IMR-90 (cell line): ENCODE results near the gene MYH3. TPM values are rescaled to one million over a fixed set of nuclear protein-coding genes. Genes with fewer than 3 reads are reported as not detected.

Source experiments
- ATAC-seq: fragments of 200-7000 bp; cut with Tn5 transposase; 2 replicates; pipeline ENCODE4 v1.9.1; 2020; ENCODE audit warnings: low read depth, mild to moderate bottlenecking, moderate library complexity
- BruUV-seq: library from RNA; stranded (reverse); fragments of 400-500 nt; replicated peaks from 2 replicates; lab custom pipeline; 2021; lab: Mats Ljungman, UMichigan
- CTCF ChIA-PET: fragments of 300-600 bp; formaldehyde crosslinking; extraction: SDS; loops from one replicate; lab custom pipeline; 2021; ENCODE audit warnings: antibody characterized with exemption; lab: Yijun Ruan, JAX
- POLR2A ChIA-PET: fragments of 300-600 bp; sonication (Branson Sonifier 250); formaldehyde crosslinking; loops from one replicate; lab custom pipeline; 2022; ENCODE audit warnings: antibody characterized with exemption; ENCODE audit not compliant: unreplicated experiment; lab: Charles Lee
- DNase-seq: peaks from one replicate; pipeline ENCODE4 v3.0.0; 2013
- H2AFZ ChIP-seq: replicated peaks from 2 replicates; pipeline ENCODE3; 2013; ENCODE audit warnings: low read length, mild to moderate bottlenecking; ENCODE audit not compliant: poor library complexity
- H2AK5ac ChIP-seq: 2 replicates; pipeline ENCODE4 v1.6.1; 2013; ENCODE audit warnings: low read depth, low read length, inconsistent platforms
- H2AK9ac ChIP-seq: replicated peaks from 2 replicates; pipeline ENCODE3; 2013; ENCODE audit warnings: mild to moderate bottlenecking, low read depth, low read length, moderate library complexity; ENCODE audit not compliant: poor library complexity
- H2BK120ac ChIP-seq: 2 replicates; pipeline ENCODE4 v1.6.1; 2013; ENCODE audit warnings: low read depth, low read length, inconsistent platforms
- H2BK15ac ChIP-seq: 3 replicates; pipeline ENCODE4 v1.6.1; 2013; ENCODE audit warnings: low read depth, low read length, inconsistent platforms
- H2BK20ac ChIP-seq: 2 replicates; pipeline ENCODE4 v1.6.1; 2013; ENCODE audit warnings: low read depth, mild to moderate bottlenecking, inconsistent platforms, low read length, moderate library complexity
- H2BK5ac ChIP-seq: 2 replicates; pipeline ENCODE4 v1.6.1; 2013; ENCODE audit warnings: mild to moderate bottlenecking, low read depth, low read length, inconsistent platforms; ENCODE audit not compliant: poor library complexity, severe bottlenecking
- H3K14ac ChIP-seq: replicated peaks from 2 replicates; pipeline ENCODE4 v1.6.1; 2013; ENCODE audit warnings: low read depth, low read length, inconsistent platforms
- H3K18ac ChIP-seq: 2 replicates; pipeline ENCODE4 v1.6.1; 2013; ENCODE audit warnings: low read depth, low read length, control low read depth
- H3K23ac ChIP-seq: 2 replicates; pipeline ENCODE4 v1.6.1; 2013; ENCODE audit warnings: low read depth, low read length, inconsistent platforms
- H3K27ac ChIP-seq: 2 replicates; pipeline ENCODE4 v1.5.1; 2013; ENCODE audit warnings: mild to moderate bottlenecking, control low read depth, low read length; ENCODE audit not compliant: insufficient read depth
- H3K27me3 ChIP-seq: 2 replicates; pipeline ENCODE4 v1.6.1; 2013; ENCODE audit warnings: low read length; ENCODE audit not compliant: control insufficient read depth, insufficient read depth
- H3K36me3 ChIP-seq: 2 replicates; pipeline ENCODE4 v1.6.1; 2013; ENCODE audit warnings: low read length, mixed read lengths; ENCODE audit not compliant: control insufficient read depth, insufficient read depth
- H3K4ac ChIP-seq: 2 replicates; pipeline ENCODE4 v1.6.1; 2013; ENCODE audit warnings: low read depth, low read length, inconsistent platforms
- H3K4me1 ChIP-seq: 2 replicates; pipeline ENCODE4 v1.6.1; 2013; ENCODE audit warnings: low read length, mixed read lengths; ENCODE audit not compliant: control insufficient read depth, insufficient read depth
- H3K4me2 ChIP-seq: 2 replicates; pipeline ENCODE4 v1.6.1; 2013; ENCODE audit warnings: low read depth, mild to moderate bottlenecking, control low read depth, low read length, moderate library complexity
- H3K4me3 ChIP-seq: 2 replicates; pipeline ENCODE4 v1.5.1; 2013; ENCODE audit warnings: low read depth, mild to moderate bottlenecking, control low read depth, low read length, moderate library complexity; ENCODE audit not compliant: insufficient read depth
- H3K56ac ChIP-seq: 2 replicates; pipeline ENCODE4 v1.6.1; 2013; ENCODE audit warnings: low read length, inconsistent platforms; ENCODE audit not compliant: insufficient read depth; ENCODE audit errors: extremely low read depth
- H3K79me1 ChIP-seq, 2 experiments: 2 replicates each; pipeline ENCODE4 v1.6.1; 2013; ENCODE audit warnings: low read length in 2 of 2, inconsistent platforms in 1 of 2, low read depth in 1 of 2
- H3K9ac ChIP-seq: 2 replicates; pipeline ENCODE4 v1.6.1; 2013; ENCODE audit warnings: low read depth, low read length, control low read depth
- H3K9me1 ChIP-seq: 2 replicates; pipeline ENCODE4 v1.6.1; 2013; ENCODE audit warnings: low read length, inconsistent platforms; ENCODE audit not compliant: insufficient read depth
- H3K9me3 ChIP-seq: 2 replicates; pipeline ENCODE4 v1.6.1; 2013; ENCODE audit warnings: low read length; ENCODE audit not compliant: control insufficient read depth, insufficient read depth
- H4K20me1 ChIP-seq: 2 replicates; pipeline ENCODE4 v1.6.1; 2013; ENCODE audit warnings: low read length, inconsistent platforms; ENCODE audit not compliant: insufficient read depth
- H4K5ac ChIP-seq: 2 replicates; pipeline ENCODE4 v1.6.1; 2013; ENCODE audit warnings: mild to moderate bottlenecking, low read depth, low read length, control low read depth
- H4K8ac ChIP-seq, 2 experiments: 2 replicates each; pipeline ENCODE4 v1.6.1; 2013; ENCODE audit warnings: low read depth in 2 of 2, low read length in 2 of 2, control low read depth in 1 of 2, inconsistent platforms in 1 of 2
- H4K91ac ChIP-seq: 2 replicates; pipeline ENCODE4 v1.6.1; 2013; ENCODE audit warnings: low read depth, low read length, inconsistent platforms; ENCODE audit not compliant: insufficient read depth
- BHLHE40 ChIP-seq: fragments of 150-350 bp; IDR thresholded peaks from 2 replicates; pipeline ENCODE4 v1.6.1; 2016; ENCODE audit warnings: mild to moderate bottlenecking, low read depth, low read length
- FOS ChIP-seq: fragments of 150-350 bp; IDR thresholded peaks from 2 replicates; pipeline ENCODE4 v1.6.1; 2016; ENCODE audit warnings: low read depth, low read length
- MAFK ChIP-seq: IDR thresholded peaks from 2 replicates; pipeline ENCODE4 v1.6.1; 2012; ENCODE audit warnings: low read depth, low read length, improper control_type of control experiment
- MXI1 ChIP-seq: IDR thresholded peaks from 2 replicates; pipeline ENCODE4 v1.6.1; 2012; ENCODE audit warnings: low read depth, mild to moderate bottlenecking, low read length, moderate library complexity, borderline replicate concordance
- POLR2A ChIP-seq: IDR thresholded peaks from 2 replicates; pipeline ENCODE4 v1.6.1; 2012; ENCODE audit warnings: mild to moderate bottlenecking, low read depth, low read length
- WGBS, 2 experiments: methylation state at CpG; one replicate each; pipeline versions ENCODE4 v1.1.5 to v1.1.7; 2013; ENCODE audit warnings: missing lambda C conversion rate in 2 of 2; ENCODE audit not compliant: insufficient read length in 1 of 2; ENCODE audit errors: extremely low coverage in 2 of 2; 5-methylcytosine and 5-hydroxymethylcytosine counted together
- dilution Hi-C: fragments of 300-500 bp; cut with HindIII; formaldehyde crosslinking; loops from one replicate; pipeline ENCODE4 v1.14.3; 2018; ENCODE audit warnings: low sequenced_read_pairs; ENCODE audit not compliant: unreplicated experiment
- in situ Hi-C: fragments of 300-500 bp; cut with MboI; formaldehyde crosslinking; loops from 3 replicates; pipeline ENCODE4 v1.14.3; 2019; ENCODE audit warnings: low sequenced_read_pairs, inconsistent platforms, mixed read lengths
- intact Hi-C: fragments of 100-400 bp; cut with micrococcal nuclease; formaldehyde crosslinking; loops from 2 replicates; pipeline ENCODE4 v1.10.0; 2022
- polyA plus RNA-seq, 3 experiments: library from polyadenylated mRNA; depleted of rRNA; stranded (reverse); fragments of >200 nt; gene quantifications; 2 replicates each; pipeline ENCODE4 v1.2.3, GENCODE V29; 2012; ENCODE audit warnings: low replicate concordance in 1 of 3
- total RNA-seq: library from RNA; depleted of rRNA; stranded (reverse); fragments of >200 nt; gene quantifications from 2 replicates; pipeline ENCODE4 v1.2.3, GENCODE V29; 2012

The MYH3 gene
- total and polyA plus RNA-seq, 2 of the 4 experiments (the other 2 are of a cell fraction) = 0.54 to 0.63 TPM

GRCh38 chr17:10610884-10611283, 46.2 kb downstream of the MYH3 start:
- no peak overlapping the region for H2AK9ac ChIP-seq
- ATAC-seq = no peak
- H3K27me3 ChIP-seq = no peaks in the 10 kb centered on the region
- no TSS peak for BruUV-seq
- H3K9ac ChIP-seq = no peak overlapping the region
- intact Hi-C loops = loop anchor here (10.0 kb wide), 2 partner anchors 316 to 486 kb away; no protein-coding TSS in a partner anchor
- no peak overlapping the region for H3K4ac ChIP-seq
- no peaks in the 10 kb centered on the region for H3K79me1 ChIP-seq
- no peaks in the 10 kb centered on the region for H3K36me3 ChIP-seq
- ChIA-PET POLR2A (no interaction called here), CTCF (interaction anchor here (0.6 kb wide), 1 partner anchor 686 kb away, joined by 3 read pairs; no protein-coding TSS in a partner anchor)
- H4K91ac ChIP-seq = no peak overlapping the region
- no peak overlapping the region for H3K56ac ChIP-seq
- no peak overlapping the region for H2BK15ac ChIP-seq
- H3K4me1 ChIP-seq = peaks cover 5% of the 10 kb centered on the region; the same call in 1 of the 2 replicates
- no peaks in the 10 kb centered on the region for H3K9me3 ChIP-seq
- H2AFZ ChIP-seq = no peak overlapping the region
- no peak for DNase-seq
- H2BK5ac ChIP-seq = no peak overlapping the region
- H3K23ac ChIP-seq = no peak overlapping the region
- H3K18ac ChIP-seq = no peak overlapping the region
- H3K9me1 ChIP-seq = no peaks in the 10 kb centered on the region
- no peak overlapping the region for H4K5ac ChIP-seq
- dilution Hi-C loops = no loop called here
- no peak overlapping the region for H3K4me2 ChIP-seq
- H4K8ac ChIP-seq = no peak overlapping the region
- in situ Hi-C loops = loop anchor here (5.0 to 25.0 kb wide), 4 partner anchors 289 to 874 kb away; no protein-coding TSS in a partner anchor
- no peak overlapping the region for H2AK5ac ChIP-seq
- H3K4me3 ChIP-seq = no peak overlapping the region
- H2BK120ac ChIP-seq = no peak overlapping the region
- H2BK20ac ChIP-seq = no peak overlapping the region
- WGBS, 2 experiments = 71% methylated on average over 5 of the region's 8 CpGs; no CpG with 5 or more reads in 1 of the 2 experiments
- no peaks in the 10 kb centered on the region for H4K20me1 ChIP-seq
- H3K14ac ChIP-seq = no peak overlapping the region
- no peak for TF ChIP-seq POLR2A
- no peak for TF ChIP-seq BHLHE40
- no peak for TF ChIP-seq FOS
- TF ChIP-seq MAFK = no peak
- no peak for TF ChIP-seq MXI1
- H3K27ac ChIP-seq = no peak overlapping the region
